ENCODE results near the gene ITGBL1.

The ITGBL1 gene

DNA sequence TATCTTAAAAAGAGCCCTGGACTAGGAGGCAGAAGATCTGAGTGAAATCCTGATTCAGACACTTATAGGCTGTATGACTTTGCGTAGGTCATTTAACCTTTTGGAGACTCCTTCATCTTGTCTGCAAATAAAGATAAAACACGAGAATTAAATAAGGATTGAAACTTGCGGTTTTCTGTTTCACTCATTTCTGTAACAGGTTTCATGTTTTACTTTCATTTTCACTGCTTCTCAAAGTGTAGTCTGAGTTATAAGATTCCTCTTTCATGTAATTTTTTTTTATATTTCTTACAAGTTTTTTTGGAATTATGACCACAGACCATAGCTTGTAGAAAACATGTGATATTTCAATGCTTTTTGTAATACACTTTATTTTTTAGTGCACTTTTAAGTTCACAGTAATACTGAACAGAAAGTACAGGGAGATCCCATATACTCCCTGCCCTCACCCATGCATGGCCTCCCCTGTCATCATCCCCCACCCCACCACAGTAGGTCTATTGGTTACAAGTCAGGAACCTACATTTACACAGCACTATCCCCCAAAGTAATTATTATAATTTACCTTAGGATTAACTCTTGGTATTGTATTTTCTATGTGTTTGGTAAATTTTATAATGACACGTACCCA, 174.6 kb downstream of the ITGBL1 start:
- no peak for DNase-seq (ENCODE audit: low read depth)

DNA sequence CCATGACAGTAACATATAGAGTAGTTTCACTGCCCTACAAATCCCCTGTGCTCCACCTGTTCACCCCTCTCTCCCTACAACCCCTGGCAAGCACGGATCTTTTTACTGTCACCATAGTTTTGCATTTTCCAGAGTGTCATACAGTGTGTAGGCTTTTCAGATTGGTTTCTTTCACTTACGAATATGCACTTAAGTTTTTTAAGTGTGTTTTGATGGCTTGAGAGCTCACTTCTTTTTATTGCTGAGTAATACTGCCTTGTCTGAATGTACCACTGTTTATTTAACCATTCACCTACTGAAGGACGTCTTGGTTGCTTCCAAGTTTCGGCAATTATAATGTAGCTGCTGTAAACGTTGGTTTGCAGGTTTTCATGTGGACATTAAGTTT, 175.1 kb downstream of the ITGBL1 start:
- DNase-seq (ENCODE audit: low read depth): no peak

DNA sequence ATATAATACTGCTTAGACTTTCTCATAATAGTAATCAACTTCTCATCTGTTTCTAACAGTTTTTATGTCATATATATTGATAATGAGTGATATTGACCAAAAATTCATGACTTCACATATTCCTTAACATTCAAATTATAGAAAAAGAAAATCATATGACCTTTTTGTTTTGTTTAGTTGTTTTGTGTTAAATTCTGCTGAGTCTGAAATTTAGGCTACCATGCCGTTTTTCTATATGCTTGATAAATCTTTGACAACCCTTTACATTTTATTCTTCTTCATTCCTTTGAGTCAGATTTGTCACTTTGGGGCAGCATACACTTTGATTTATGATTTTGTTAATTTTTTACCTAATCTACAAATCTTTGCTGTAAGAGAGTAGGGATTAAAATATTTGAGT, 176.4 kb downstream of the ITGBL1 start:
- DNase-seq (ENCODE audit: low read depth): no peak

DNA sequence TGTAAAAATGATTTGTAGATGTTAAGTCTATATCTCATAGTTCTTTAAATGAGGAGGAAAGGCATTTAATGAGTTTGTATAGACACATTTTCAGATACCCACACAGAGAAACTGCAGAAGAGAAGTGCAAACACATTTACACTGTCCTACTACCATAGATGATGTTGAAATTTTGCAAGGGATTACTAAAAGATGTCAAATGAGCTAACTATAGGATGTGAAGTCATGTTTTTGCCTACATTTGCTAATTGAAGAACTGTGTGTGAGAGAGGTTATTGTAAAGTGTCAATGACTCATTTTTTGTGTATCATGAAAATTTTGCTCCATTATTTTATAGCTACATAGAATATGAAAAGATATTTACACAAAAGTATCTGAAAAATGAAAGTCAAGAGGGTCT, 178.9 kb downstream of the ITGBL1 start:
- DNase-seq (ENCODE audit: low read depth): no peak

DNA sequence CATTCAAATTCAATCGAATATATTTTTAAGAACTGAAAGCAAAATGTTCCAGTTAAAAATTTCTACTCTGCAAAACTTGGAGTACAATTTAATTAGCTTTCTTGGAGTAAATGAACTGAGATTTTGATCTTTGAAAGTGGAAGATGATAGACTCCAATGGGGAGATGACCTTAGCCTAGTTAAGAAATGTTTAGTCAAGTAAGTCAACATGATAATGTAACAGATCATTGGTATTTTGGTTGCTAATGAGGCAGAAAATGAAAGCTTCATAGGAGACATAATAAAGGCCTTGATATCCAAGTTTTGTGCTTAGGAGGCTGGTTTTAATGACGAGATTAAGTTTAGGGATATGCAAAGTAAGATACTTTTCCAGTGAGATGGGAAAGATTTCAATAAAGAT, 181.7 kb downstream of the ITGBL1 start:
- no peak for DNase-seq (ENCODE audit: low read depth)

DNA sequence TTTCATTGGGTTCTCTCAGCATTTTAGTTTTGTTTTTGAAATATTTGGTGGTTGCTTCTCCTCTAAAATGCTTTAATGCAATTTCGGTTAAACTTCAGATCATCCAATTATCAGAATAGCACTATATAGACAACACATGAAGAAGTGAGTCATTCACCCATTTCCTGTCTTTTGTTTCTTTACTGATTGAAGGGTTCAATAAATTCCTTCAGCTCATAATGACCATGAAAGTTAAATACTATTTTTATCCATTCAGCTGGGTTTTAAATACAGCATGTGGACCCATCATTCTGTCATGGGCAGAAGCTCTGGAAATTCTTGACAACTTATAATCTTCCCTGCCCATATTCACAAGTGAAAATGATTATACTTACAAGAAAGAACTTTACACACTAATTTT, 187.2 kb downstream of the ITGBL1 start:
- DNase-seq (ENCODE audit: low read depth): no peak

DNA sequence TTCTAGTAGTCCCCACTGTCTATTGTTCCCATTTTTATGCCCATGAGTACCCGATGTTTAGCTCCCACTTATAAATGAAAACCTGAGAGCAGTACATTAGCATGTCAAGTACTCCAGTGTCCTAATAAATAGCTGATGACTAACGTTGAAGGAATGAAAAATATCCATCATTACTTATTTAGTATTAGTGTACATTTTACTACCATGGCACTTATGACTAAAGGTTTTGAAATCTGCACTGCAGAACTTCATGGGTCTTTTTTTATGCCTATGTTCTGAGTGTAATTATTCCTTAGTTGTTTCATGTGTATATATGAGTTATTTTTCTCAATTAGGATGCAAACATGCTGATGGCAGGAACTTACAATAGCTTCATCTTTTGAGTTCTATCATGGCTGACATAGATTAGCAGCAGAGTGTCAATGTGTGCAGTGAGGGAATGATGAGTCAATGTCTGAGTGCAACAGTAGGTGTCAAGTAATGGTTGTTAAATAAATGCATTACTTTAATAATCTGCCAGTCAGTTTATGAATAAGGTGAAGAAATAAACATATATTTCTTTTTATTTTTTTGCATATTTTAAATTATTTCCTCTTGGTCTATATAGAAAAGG, 188.4 kb downstream of the ITGBL1 start:
- DNase-seq (ENCODE audit: low read depth): no peak

DNA sequence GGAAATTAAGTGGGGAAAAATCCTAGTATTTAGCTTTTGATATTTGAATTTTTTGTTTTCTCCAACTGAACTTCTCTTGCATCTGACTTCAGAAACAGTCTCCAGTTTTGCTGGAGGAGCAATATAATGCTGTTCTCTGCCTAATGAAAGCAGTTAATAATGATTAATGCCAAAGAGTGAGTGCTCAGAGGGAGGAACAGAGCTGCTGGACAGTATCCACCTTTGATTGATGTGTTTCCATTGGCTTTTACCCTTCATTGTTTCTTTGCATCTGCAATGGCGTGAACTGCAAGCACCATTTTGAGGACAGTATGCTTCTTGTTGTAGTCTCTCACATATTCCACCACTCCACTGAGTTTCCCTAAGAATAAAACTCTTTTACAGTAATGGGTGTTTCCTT, 193.4 kb downstream of the ITGBL1 start:
- no peak for DNase-seq (ENCODE audit: low read depth)

DNA sequence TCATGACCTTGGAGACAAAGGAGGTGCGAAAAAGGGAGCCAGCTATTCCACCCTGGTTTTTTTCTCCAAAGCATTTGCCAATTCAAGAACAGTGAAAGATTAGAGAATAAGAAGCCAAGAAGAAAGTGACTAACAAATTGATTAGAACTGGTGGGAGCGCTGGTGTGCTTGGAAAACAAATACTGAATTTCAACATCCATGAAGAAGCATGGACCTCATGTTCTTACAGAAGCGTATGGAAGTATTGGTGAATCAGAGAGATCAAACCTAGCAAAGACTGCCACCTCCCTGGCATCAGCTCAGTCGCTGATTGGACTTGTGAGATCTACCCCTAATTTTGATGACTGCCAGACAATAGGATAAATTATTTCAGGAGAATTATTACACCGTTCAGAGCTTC, 195.3 kb downstream of the ITGBL1 start:
- DNase-seq (ENCODE audit: low read depth): no peak

DNA sequence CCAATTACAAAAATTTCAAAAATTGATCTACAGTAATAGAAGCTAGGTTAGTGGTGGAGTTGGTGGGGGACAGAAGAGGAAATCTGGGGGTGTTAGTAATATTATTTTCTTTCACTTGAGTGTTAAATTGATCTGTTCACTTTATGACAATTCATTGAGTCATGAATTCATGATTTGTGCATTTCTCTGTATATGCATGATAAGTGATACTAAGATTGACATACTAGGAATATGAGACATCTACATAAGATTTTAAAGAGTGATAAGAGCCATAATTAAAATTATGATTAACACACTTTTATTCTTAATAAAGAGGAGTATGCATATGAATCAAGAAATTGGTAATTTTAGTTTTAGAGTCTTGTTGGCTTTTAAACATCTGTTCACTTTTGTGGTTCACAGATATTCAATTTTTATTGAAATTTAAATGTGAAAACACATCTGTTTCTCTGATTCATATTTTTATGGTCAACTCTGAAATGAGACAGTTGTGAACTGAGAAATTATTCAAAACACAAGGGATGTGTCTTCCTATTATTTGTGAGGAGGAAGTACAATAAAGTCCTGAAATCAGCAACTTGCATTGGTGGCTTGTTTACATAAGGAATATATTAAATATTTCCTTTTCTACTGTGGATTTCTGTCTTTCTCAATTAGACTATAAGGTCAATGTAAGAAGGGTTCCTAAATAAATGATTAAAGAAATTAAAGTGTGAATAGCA, 196.5 kb downstream of the ITGBL1 start:
- DNase-seq (ENCODE audit: low read depth): no peak

DNA sequence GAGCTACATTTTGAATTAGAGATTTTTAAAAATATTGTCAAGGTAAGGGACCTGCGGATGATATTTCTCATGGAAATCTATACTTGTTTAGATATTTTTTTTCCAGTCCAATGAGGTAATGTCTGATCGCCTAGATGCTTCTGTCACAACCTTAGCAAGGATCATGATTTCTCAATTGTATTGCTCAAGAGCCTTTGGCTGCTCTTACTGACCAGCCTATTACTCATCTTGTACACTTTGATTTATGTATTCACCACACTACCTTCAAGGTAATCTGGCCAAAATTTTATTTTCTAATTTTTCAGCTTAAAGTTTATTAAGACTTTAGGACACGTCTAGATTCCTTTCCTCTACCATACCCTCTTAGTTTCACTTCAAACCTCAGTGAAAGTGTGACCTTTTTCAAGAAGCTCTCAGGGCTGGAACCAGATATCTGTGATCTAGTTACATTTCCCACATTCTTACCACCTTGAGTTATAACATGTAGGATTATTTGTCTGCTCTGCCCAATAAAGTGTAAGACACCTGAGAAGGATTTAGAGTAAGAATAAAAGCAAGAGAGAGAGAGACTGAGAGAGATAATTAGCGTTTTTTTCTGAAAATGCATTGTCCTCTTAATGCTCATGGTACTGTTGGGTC, 197.1 kb downstream of the ITGBL1 start:
- DNase-seq (ENCODE audit: low read depth): no peak

DNA sequence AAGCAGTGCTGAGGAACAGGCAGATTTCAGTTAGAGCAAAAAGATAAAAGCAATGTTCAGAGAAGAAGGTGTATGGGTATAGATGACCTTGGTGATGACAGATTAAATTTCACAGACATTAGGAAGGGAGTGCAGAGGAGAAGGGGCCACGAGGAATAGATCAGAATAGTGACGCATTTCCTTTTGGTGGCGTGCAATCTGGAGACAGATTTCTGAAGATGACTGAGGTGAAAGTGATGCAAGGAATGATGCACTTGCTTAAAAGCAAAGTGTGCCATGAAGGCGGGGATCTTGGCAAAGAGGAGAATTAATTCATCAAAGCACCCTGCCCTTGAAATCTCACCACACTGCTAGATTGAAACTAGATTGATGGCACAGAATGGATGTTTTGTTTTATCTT, 202.4 kb downstream of the ITGBL1 start:
- DNase-seq (ENCODE audit: low read depth): no peak

DNA sequence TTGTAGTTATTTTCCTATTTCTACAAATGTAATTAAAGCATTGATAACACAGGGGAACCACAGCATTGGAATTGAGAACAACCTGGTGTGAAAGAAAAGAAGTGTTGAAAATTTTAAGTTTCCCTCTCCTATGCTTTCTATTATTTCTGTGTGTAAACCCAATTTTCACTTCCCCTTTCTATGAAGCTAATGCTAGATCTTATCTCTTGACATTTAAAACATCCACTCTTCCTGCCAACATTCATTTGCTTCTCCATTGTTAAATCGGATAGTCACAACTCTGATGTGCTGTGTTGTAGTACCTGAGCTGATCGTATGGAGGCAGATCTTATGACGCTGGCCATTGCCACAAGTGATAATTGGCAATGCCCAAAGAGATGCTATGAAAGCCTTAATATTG, 203.0 kb downstream of the ITGBL1 start:
- no peak for DNase-seq (ENCODE audit: low read depth)

DNA sequence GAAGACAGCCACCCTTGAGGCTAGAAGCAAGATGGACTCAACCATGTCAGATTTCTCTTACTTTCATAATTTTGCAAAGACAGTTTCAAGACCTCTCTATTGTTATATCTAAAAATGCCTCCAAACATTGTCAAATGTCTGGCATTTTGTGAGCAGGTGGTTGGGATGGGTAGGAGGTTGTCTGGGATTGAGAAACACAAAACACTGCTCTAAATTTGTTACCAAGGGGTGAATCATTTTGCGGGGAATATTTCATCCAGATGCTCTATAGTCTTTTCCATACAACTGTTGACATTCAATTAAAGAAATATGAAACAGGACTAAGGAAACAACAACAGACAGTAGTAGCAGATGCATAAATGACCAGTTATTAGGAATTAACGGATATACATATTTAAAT, 208.2 kb downstream of the ITGBL1 start:
- DNase-seq (ENCODE audit: low read depth): no peak

DNA sequence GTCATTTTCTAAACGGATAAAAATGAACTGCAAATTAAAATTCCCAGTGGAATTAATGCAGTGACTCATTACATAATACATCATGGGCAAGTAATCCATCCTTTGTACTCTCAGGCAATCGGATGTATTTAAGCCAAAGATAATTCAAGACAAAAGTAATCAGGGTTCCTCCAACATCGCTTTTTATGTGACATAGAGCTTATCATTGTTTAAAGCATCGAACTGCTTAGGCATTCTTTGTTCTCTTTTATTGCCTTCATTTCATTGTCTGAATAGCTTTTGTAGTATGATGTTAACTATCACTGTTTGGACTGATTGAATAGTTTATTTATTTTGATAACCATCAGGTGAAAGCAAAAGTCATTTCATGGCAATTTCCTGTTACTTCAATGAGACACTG, 209.4 kb downstream of the ITGBL1 start:
- DNase-seq (ENCODE audit: low read depth): no peak

DNA sequence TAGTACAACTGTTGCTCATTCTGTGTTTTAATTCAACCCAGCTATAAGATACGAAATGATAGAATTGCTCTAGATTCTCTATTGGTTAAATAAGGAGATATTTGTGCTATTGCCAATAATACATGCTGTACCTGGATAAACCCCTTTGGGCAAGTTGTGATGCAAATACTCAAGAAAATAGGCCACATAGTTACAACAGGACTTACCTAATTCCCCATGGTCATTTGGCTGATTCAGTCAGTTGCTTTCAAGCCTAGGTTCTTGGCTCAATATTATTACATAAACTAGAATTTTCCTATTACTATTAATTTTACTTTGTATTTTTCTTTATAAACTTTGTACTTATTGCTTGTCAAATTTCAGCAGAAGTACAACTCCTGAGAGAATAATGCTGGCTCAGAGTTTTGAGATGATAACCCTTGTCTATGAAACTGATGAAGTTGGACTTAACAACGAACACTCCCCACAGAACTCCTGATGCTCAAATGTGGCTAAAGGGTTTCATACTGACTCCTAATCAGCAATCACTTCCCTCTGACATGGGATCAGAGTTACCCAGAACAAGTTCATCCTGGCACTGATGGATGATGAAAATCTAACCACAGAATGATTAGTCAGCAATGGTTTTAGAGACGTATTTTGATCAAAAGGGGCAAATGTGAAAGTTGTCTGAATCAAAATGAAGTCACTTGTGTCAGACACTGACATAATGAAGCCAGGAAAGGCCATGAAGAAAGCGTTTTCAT, 221.1 kb downstream of the ITGBL1 start:
- no peak for DNase-seq (ENCODE audit: low read depth)

DNA sequence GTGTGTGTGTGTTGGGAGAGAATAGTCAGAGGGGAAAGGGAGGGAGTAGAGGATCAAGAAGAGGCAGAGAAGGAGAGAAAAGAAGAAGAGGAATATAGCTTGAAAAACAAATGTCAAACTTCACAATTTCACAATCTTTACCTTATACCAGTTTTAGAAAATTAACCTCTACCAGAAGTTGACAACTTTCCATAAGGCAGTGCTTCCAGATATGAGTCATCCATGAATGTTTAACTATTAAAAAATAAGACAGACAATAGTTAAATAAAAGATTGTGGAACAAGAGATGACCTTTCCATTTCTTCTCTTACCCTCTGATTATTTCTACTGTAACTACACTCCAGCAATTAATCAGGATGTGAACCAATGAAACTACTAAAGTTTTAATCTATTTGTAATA, 229.4 kb downstream of the ITGBL1 start:
- DNase-seq (ENCODE audit: low read depth): no peak

DNA sequence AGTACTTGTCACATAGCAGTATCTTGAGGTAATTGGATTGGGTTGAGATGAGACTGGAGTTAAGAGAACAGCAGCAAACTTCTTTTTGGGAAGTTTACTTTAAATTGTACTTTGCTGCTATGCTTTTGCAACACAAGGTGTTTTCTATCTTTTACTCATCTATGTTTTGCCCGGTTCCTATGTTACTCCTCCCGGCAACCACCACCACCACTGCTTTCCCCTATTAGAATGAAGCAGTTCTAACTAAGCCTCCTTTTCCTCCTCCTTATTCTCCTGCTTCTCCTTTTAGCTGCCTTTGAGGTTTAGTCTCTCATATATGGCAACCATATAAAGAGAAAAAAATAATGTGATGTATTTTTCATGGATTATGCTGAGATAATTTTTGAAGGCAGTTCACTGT, 233.5 kb downstream of the ITGBL1 start:
- no peak for DNase-seq (ENCODE audit: low read depth)

DNA sequence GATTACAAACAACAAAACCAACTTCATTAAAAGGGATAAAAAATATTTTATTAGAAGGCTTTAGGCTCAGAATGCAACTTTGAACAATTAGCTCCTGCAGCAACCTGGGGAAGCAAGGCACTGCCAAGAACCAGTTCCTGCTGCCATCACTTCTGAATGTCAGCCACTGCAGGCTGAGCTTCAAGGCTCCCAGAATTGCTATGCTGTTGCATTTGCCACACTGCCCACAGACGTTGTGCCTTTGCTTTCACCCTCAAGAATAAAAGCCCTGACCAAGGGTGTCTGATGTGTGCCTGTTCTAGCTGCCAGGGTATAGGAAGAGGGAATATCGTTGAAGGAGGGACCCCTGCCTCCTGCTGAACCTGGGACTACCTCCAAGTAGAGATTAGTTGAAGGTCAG, 238.4 kb downstream of the ITGBL1 start:
- DNase-seq (ENCODE audit: low read depth): no peak

DNA sequence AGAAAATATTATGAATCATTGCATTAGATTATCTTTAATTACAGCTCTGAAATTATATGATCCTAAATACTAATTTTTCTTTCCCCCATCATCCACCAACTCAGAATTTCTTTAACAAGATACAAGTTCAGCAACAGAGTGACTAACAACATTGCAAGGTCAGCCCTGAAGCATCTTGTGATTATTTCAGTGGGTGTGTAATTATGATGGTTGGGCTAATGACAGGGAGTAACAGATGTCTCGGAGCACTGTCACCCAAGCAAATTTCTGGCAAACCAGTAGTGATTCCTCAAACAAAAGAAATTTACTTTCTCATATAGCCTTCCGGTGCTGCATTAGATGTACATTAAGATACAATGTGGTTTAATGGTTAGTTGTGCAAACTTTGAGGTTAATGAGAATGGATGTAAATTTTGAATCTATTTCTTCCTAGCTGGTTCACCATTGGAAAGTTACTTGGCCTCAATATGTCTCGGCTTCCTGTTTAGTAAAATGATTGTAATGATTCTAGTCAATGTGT, 238.9 kb downstream of the ITGBL1 start:
- no peak for DNase-seq (ENCODE audit: low read depth)

DNA sequence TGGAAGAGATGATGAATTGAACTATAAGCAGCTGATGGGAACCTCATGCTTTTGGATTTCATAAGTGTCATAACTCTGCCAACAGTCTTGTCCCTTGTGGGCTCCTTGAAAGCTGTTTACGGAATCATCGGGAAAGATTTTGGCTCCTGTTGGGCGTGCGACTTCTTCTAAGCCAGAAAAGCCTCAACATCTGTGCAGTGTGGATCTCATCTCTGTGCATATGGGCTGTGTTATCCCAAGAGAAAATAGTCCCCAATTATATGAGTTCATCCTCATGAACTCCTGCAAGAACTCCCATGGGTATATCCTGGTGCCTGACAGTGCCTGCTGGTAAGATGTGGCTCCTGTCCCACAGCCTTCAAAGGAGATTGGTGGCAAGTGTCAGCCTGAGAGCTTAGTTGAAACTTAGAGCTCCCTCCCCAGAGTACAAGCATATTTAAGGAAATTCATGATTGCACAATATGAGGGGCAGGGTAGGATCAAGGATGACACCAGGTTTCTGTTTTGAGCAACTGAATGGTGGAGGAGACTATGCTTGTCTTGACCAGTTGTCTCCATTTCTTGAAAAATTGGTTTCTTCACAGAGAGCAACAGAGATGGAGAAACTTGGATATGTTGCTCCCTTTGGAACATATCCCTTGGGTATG, 243.5 kb downstream of the ITGBL1 start:
- DNase-seq (ENCODE audit: low read depth): no peak

DNA sequence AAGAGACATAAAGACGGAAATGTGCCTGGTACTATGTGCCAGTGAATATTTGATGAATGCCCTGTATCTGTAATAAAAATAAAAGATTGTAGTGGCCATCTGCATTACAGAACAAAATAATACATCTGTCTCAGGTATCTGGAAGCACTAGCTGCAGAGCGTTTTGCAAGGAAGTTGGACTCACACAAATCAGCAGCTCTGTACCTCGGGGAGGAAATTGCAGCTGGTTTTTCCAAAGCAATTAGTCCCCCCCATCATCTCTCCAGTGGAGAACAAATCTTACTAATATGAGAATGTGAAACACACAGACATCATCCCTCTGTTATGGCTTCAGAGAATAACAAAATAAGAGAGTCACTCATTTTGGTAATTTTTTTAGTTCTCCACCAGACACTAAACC, 245.3 kb downstream of the ITGBL1 start:
- no peak for DNase-seq (ENCODE audit: low read depth)

Data from stimulated activated CD8-positive, alpha-beta memory T cell treated with anti-CD3 and anti-CD28 coated beads, Interleukin-12 subunit alpha, Interleukin-12 subunit beta, amount 100 ng/mL, for 1 hour (primary cell).